CD4-positive, alpha-beta T cell treated with Interferon alpha-2 for 1 hour (primary cell): Measurements from ENCODE around the gene SMPX.
"Not testable (repeated sequence)": the region's sequence is repeated elsewhere in the genome, so short reads cannot be mapped to it uniquely, and the experiment has no call there.

ENCODE experiments used
- DNase-seq, 2 donors: peaks; one replicate each; pipeline ENCODE4 v3.0.0-alpha.2; 2020 to 2022

The SMPX gene

GRCh38 chrX:21757960-21758359 is at the start of gene SMPX:
TSS of gene SMPX (minus strand) at chrX:21758116. CDS start at chrX:21754290, 3,826 bp downstream.
- no peak for DNase-seq

- no peak for DNase-seq
These were observed 48.8 kb upstream of the SMPX start for GRCh38 chrX:21806691-21807090.

- no peak for DNase-seq
These were observed 44.9 kb upstream of the SMPX start for GRCh38 chrX:21802839-21803238.

- DNase-seq = no peak
These were observed 44.2 kb upstream of the SMPX start for GRCh38 chrX:21802054-21802670.

- DNase-seq = no peak
These were observed 42.4 kb upstream of the SMPX start for GRCh38 chrX:21800344-21800770.

GRCh38 chrX:21799767-21800166 is 41.9 kb upstream of the SMPX start:
- DNase-seq = no peak

- no peak for DNase-seq
These were observed 40.8 kb upstream of the SMPX start for GRCh38 chrX:21798677-21799219.

- DNase-seq = no peak
These were observed 24.1 kb upstream of the SMPX start for GRCh38 chrX:21781976-21782375.

GRCh38 chrX:21781525-21781924 is 23.6 kb upstream of the SMPX start:
- no peak for DNase-seq

GRCh38 chrX:21779095-21779494 is 21.2 kb upstream of the SMPX start:
- no peak for DNase-seq

- no peak for DNase-seq
These were observed 20.3 kb upstream of the SMPX start for GRCh38 chrX:21778236-21778635.

- DNase-seq = not testable (repeated sequence)
These were observed 17.2 kb upstream of the SMPX start for GRCh38 chrX:21775128-21775527.

- DNase-seq = peak in 1 of 2 donors; percentile 11
These were observed 15.1 kb upstream of the SMPX start for GRCh38 chrX:21773036-21773435.

GRCh38 chrX:21770631-21771321 is 12.9 kb upstream of the SMPX start:
- no peak for DNase-seq

GRCh38 chrX:21766101-21766500 is 8.2 kb upstream of the SMPX start:
- no peak for DNase-seq

- DNase-seq = no peak
These were observed 6.1 kb upstream of the SMPX start for GRCh38 chrX:21764008-21764407.

GRCh38 chrX:21758488-21758887 is 572 bp upstream of the SMPX start:
- DNase-seq = no peak

GRCh38 chrX:21756785-21757529 is 959 bp downstream of the SMPX start:
- DNase-seq = no peak

- no peak for DNase-seq
These were observed 8.0 kb downstream of the SMPX start for GRCh38 chrX:21749924-21750323.

- no peak for DNase-seq
These were observed 9.7 kb downstream of the SMPX start for GRCh38 chrX:21748235-21748634.

GRCh38 chrX:21747558-21747957 is 10.4 kb downstream of the SMPX start:
- DNase-seq = no peak

GRCh38 chrX:21745756-21746155 is 12.2 kb downstream of the SMPX start:
- DNase-seq = peak in 1 of 2 donors; percentile 34

GRCh38 chrX:21744721-21745120 is 13.2 kb downstream of the SMPX start:
- DNase-seq = no peak

- no peak for DNase-seq
These were observed 13.9 kb downstream of the SMPX start for GRCh38 chrX:21744060-21744459.
